ENCODE results near the gene SOD2.
"Not testable (repeated sequence)": the region's sequence is repeated elsewhere in the genome, so short reads cannot be mapped to it uniquely, and the experiment has no call there.

SOD2 gene

DNA sequence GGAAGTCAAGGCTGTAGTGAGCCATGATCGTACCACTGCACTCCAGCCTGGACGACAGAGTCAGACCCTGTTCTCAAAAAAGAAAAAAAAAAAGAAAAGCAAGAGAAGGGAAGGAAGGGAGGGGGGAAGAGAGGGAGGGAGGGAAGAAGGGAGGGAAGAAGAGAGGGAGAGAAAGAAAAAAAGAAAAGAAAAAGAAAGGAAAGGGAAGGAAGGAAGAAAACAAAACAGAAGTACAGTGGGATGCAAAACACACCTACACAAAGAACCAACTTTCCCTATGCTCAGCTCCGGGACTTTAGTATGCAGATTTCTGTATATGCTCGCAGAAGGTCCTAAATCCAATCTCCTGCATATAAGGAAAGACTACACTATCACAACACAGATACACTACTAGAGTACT, 31.7 kb upstream of the SOD2 start:
- TF ChIP-seq CTCF (IDR thresholded peaks at IDR 0.05; ENCODE audit: low read depth, low read length), result no peak
- H3K4me3 ChIP-seq (replicated peaks in 1 of 2; ENCODE audit: low read depth in 2 of 2, low read length in 2 of 2), result no peak overlapping the region
- no peak for DNase-seq (ENCODE audit: low read depth in 2 of 2)

- DNase-seq (ENCODE audit: low read depth in 2 of 2), result no peak
- no peak overlapping the region for H3K4me3 ChIP-seq (replicated peaks in 1 of 2; ENCODE audit: low read depth in 2 of 2, low read length in 2 of 2)
- TF ChIP-seq CTCF (IDR thresholded peaks at IDR 0.05; ENCODE audit: low read depth, low read length), result no peak
Observed at GRCh38 chr6:159723259-159723658, 30.2 kb upstream of the SOD2 start.

- H3K4me3 ChIP-seq (replicated peaks in 1 of 2; ENCODE audit: low read depth in 2 of 2, low read length in 2 of 2), result no peak overlapping the region
- DNase-seq (ENCODE audit: low read depth in 2 of 2), result no peak
- TF ChIP-seq CTCF (IDR thresholded peaks at IDR 0.05; ENCODE audit: low read depth, low read length), result no peak
Observed at GRCh38 chr6:159722655-159723054, 29.6 kb upstream of the SOD2 start.

DNA sequence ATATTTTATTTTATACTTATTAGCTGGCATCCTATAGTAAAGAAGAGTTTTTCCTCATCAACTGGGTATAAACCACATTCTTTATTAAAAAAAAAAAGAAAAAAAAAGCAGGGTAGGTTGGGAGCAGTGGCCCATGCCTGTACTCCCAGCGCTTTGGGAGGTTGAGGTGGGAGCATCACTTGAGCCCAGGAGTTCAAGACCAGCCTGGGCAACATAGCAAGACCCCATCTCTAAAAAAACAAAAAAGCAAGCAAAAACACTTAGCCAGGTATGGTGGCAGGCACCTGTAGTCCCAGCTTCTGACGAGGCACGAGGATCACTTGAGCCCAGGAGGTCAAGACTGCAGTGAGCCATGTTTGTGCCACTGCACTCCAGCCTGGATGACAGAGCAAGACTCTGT, 28.9 kb upstream of the SOD2 start:
- H3K4me3 ChIP-seq (replicated peaks in 1 of 2; ENCODE audit: low read depth in 2 of 2, low read length in 2 of 2); DNase-seq (ENCODE audit: low read depth in 2 of 2): not testable (repeated sequence)

DNA sequence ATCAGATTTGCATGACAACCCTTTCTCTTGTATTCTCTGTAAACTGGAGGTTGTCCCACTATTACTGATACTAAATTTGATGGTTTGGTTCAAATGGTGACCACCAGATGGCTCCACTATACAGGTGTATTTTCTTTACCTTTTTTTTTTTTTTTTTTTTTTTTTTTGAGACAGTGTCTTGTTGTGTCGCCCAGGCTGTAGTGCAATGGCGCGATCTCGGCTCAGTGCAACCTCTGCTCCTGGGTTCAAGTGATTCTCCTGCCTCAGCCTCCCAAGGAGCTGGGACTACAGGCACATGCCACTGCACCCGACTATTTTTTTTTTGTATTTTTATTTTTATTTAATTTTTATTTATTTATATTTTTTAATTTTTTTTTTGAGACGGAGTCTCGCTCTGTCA, 27.7 kb upstream of the SOD2 start:
- H3K4me3 ChIP-seq (replicated peaks in 1 of 2; ENCODE audit: low read depth in 2 of 2, low read length in 2 of 2), result no peak overlapping the region
- peak; percentile 34 to 49 for DNase-seq (ENCODE audit: low read depth in 2 of 2)
- peak; percentile 35 for TF ChIP-seq CTCF (IDR thresholded peaks at IDR 0.05; ENCODE audit: low read depth, low read length)

DNA sequence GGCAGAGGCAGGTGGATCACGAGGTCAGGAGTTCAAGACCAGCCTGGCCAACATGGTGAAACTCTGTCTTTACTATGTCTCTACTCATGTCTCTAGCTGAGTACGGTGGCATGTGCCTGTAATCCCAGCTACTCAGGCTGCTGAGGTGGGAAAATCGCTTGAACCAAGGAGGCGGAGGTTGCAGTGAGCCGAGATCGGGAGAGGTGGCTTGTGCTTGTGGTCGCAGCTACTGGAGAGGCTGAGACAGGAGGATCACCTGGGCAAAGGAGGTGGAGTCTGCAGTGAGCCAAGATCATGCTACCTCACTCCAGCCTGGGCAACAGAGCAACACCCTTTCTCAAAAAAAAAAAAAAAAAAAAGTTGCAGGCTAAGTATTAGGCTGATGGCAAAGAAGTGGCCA, 26.2 kb upstream of the SOD2 start:
- no peak overlapping the region for H3K4me3 ChIP-seq (replicated peaks in 1 of 2; ENCODE audit: low read depth in 2 of 2, low read length in 2 of 2)
- no peak for DNase-seq (ENCODE audit: low read depth in 2 of 2)
- TF ChIP-seq CTCF (IDR thresholded peaks at IDR 0.05; ENCODE audit: low read depth, low read length), result no peak

DNA sequence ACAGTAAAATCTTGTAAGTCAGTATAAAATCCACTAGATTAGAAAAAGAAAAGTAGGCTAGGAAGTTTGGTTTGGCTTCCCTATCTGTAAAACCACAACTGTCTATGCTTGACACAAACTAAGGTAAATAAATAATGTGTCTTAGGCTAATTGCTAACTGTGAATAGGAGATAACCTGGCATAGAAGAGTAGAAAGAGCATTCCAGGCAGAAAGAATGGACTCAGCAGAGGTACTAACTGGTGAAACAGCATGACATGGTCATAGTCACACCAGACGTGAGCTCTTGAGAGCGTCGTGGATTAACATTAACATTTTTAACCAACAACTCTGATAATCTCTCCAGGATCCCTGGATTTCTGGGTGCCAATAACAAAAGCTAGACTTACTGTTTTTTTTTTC, 25.6 kb upstream of the SOD2 start:
- H3K4me3 ChIP-seq (replicated peaks in 1 of 2; ENCODE audit: low read depth in 2 of 2, low read length in 2 of 2), result no peak overlapping the region
- no peak for TF ChIP-seq CTCF (IDR thresholded peaks at IDR 0.05; ENCODE audit: low read depth, low read length)
- DNase-seq (ENCODE audit: low read depth in 2 of 2), result no peak
